ENCODE results near the gene ARHGDIA. TPM values are rescaled to one million over a fixed set of nuclear protein-coding genes. Genes with fewer than 3 reads are reported as not detected.

Gene ARHGDIA
- total RNA-seq, 6 experiments from 2014 or later = 758 to 1,040 (median 908) TPM

- TF ChIP-seq, protein P1, sequence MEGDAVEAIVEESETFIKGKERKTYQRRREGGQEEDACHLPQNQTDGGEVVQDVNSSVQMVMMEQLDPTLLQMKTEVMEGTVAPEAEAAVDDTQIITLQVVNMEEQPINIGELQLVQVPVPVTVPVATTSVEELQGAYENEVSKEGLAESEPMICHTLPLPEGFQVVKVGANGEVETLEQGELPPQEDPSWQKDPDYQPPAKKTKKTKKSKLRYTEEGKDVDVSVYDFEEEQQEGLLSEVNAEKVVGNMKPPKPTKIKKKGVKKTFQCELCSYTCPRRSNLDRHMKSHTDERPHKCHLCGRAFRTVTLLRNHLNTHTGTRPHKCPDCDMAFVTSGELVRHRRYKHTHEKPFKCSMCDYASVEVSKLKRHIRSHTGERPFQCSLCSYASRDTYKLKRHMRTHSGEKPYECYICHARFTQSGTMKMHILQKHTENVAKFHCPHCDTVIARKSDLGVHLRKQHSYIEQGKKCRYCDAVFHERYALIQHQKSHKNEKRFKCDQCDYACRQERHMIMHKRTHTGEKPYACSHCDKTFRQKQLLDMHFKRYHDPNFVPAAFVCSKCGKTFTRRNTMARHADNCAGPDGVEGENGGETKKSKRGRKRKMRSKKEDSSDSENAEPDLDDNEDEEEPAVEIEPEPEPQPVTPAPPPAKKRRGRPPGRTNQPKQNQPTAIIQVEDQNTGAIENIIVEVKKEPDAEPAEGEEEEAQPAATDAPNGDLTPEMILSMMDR (IDR thresholded peaks at IDR 0.05) = no peak
- Mint-ChIP-seq H3K4me3 (no peak overlapping the region), H3K27me3 (ENCODE audit: insufficient read depth) (peaks cover 9% of the 10 kb centered on the region; the same call in 1 of the 2 replicates), H3K4me1 (ENCODE audit: low read depth) (no peaks in the 10 kb centered on the region), H3K9me3 (no peaks in the 10 kb centered on the region), H3K27ac (no peak overlapping the region), H3K36me3 (ENCODE audit: low read depth) (peaks cover 16% of the 10 kb centered on the region)
- no peak for DNase-seq
Observed at GRCh38 chr17:81845361-81845760, 25.8 kb downstream of the ARHGDIA start.

DNA sequence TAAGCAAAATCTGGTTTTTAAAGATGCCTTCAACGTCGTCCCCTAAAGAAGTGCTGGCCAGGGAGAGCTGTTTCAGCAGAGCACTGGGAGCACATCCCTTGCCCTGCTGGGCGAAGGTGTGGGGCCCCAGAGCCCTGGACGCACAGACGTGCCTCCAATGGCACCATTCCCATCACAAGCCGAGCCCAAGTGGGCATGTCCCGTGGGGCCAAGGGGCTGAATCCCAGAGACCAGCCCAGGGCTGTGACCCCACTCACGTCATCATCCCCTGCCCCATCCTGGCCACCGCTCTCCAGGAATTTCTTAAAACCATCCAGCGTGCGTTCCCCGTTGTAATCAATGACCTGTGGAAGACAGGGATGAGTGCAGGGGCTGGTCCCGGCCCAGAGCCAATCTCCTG is 26.2 kb downstream of the ARHGDIA start:
- TF ChIP-seq, protein P1 (IDR thresholded peaks at IDR 0.05) = no peak
- Mint-ChIP-seq H3K27ac (no peak overlapping the region), H3K36me3 (ENCODE audit: low read depth) (peaks cover 16% of the 10 kb centered on the region), H3K4me1 (ENCODE audit: low read depth) (no peaks in the 10 kb centered on the region), H3K4me3 (no peak overlapping the region), H3K9me3 (no peaks in the 10 kb centered on the region), H3K27me3 (ENCODE audit: insufficient read depth) (peaks cover 9% of the 10 kb centered on the region; the same call in 1 of the 2 replicates)
- DNase-seq = no peak

DNA sequence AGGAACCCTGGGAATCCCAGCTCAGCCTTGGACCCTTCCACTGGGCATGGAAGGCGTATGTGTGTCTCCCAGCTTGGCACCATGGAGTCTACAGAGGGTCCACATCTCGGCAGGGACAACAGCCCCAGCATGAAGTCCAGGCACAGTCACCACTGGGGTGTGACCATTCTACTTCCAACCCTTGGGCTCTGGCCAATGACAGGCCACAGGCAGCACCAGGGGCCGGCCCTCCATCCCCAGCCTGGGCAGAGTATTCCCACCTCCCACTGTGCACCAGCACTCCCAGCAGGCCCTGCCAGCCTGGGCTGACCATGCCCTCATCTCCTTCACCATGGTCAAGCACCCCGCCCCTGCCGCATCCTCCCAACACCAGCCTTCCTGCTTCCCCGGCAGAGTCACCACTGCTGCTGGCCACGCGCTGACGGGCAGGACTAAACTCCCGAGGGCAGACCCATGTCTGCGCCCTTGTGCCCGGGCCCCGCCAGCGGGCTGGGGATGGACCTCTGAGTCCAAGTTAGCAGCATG is 26.7 kb downstream of the ARHGDIA start:
- H3K4me1 Mint-ChIP-seq (ENCODE audit: low read depth) = no peaks in the 10 kb centered on the region
- TF ChIP-seq, protein P1 (IDR thresholded peaks at IDR 0.05) = no peak
- peaks cover 9% of the 10 kb centered on the region; the same call in 1 of the 2 replicates for H3K27me3 Mint-ChIP-seq (ENCODE audit: insufficient read depth)
- H3K27ac Mint-ChIP-seq = no peak overlapping the region
- H3K36me3 Mint-ChIP-seq (ENCODE audit: low read depth) = peaks cover 16% of the 10 kb centered on the region
- no peaks in the 10 kb centered on the region for H3K9me3 Mint-ChIP-seq
- H3K4me3 Mint-ChIP-seq = no peak overlapping the region
- no peak for DNase-seq

DNA sequence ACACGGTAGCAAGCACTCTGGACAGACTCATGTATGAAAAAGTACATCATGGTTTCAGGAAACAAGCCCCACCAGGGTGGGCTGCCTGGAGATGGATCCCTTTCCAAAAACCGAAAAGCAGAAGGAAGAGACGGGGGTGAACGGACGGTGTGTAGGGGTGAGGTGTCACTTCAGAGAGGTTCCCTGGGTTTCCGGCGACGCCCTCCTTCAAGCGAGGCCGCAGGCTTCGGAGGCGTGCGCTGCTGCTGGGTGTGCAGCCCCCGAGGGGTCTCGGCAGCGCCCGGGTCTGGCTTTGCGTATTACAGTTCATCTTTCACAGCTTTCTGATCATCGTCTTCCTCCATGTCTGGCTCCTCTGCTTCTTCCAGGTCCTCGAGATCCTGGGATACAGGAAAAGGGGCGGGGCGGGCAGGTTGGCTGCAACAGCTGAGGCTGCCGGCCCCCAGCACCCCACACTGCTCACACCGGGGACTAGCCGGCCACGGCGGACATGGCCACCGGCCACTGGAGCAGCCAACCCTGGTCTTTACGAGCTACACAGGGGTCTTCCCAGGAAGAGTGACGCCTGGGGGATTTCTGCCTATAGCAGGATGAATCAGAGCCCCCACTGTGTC is 27.3 kb downstream of the ARHGDIA start:
- TF ChIP-seq, protein P1 (IDR thresholded peaks at IDR 0.05) = no peak
- H3K4me1 Mint-ChIP-seq (ENCODE audit: low read depth) = no peaks in the 10 kb centered on the region
- H3K4me3 Mint-ChIP-seq = no peak overlapping the region
- H3K27me3 Mint-ChIP-seq (ENCODE audit: insufficient read depth) = peaks cover 9% of the 10 kb centered on the region; the same call in 1 of the 2 replicates
- H3K27ac Mint-ChIP-seq = no peak overlapping the region; the same call in 1 of the 2 replicates
- H3K36me3 Mint-ChIP-seq (ENCODE audit: low read depth) = peaks cover 16% of the 10 kb centered on the region
- DNase-seq = no peak
- H3K9me3 Mint-ChIP-seq = no peaks in the 10 kb centered on the region

- Mint-ChIP-seq H3K27me3 (ENCODE audit: insufficient read depth) (peaks cover 9% of the 10 kb centered on the region; the same call in 1 of the 2 replicates), H3K36me3 (ENCODE audit: low read depth) (peaks cover 16% of the 10 kb centered on the region), H3K4me3 (no peak overlapping the region), H3K9me3 (no peaks in the 10 kb centered on the region), H3K4me1 (ENCODE audit: low read depth) (peaks cover 1% of the 10 kb centered on the region), H3K27ac (no peak overlapping the region; the same call in 1 of the 2 replicates)
- no peak for DNase-seq
- TF ChIP-seq, protein P1 (IDR thresholded peaks at IDR 0.05) = no peak
Observed at GRCh38 chr17:81842725-81843504, 28.2 kb downstream of the ARHGDIA start.
